Activated CD4-positive, alpha-beta memory T cell treated with anti-CD3 and anti-CD28 coated beads for 36 hours (primary cell): ENCODE data around the gene WDR5B. TPM values are rescaled to one million over a fixed set of nuclear protein-coding genes. Genes with fewer than 3 reads are reported as not detected.

Experiments
- CTCF ChIA-PET: fragments of 350-600 bp; sonication (Branson Sonifier 250); formaldehyde crosslinking; loops from one replicate; lab custom pipeline; 2021; ENCODE audit warnings: antibody characterized with exemption, inconsistent platforms; lab: Charles Lee
- POLR2A ChIA-PET: fragments of 350-600 bp; sonication (Branson Sonifier 250); formaldehyde crosslinking; loops from one replicate; lab custom pipeline; 2021; ENCODE audit warnings: antibody characterized with exemption; lab: Charles Lee
- DNase-seq: peaks from one replicate; pipeline ENCODE4 v3.0.0-alpha.2; 2020
- H3K27ac Mint-ChIP-seq: one replicate; pipeline ENCODE4 v1.8.0; 2021; ENCODE audit warnings: mixed read lengths
- H3K27me3 Mint-ChIP-seq: one replicate; pipeline ENCODE4 v1.8.0; 2021; ENCODE audit warnings: mixed read lengths
- H3K36me3 Mint-ChIP-seq: one replicate; pipeline ENCODE4 v1.8.0; 2021; ENCODE audit warnings: mixed read lengths
- H3K4me1 Mint-ChIP-seq: one replicate; pipeline ENCODE4 v1.8.0; 2021; ENCODE audit warnings: low read depth, mixed read lengths
- H3K4me3 Mint-ChIP-seq: one replicate; pipeline ENCODE4 v1.8.0; 2021; ENCODE audit warnings: mild to moderate bottlenecking, mixed read lengths
- H3K9me3 Mint-ChIP-seq: one replicate; pipeline ENCODE4 v1.8.0; 2021; ENCODE audit warnings: mixed read lengths
- intact Hi-C: fragments of 100-400 bp; cut with micrococcal nuclease; formaldehyde crosslinking; loops from one replicate; pipeline ENCODE4 v1.15.1; 2023
- total RNA-seq, 2 experiments: library from RNA; stranded (reverse); gene quantifications; one replicate each; pipeline ENCODE4 v1.2.3, GENCODE V29; 2021

The WDR5B gene
- total RNA-seq, 2 experiments from 2014 or later = 3.7 to 4.4 TPM

- intact Hi-C loops = no loop called here
- no peak overlapping the region for H3K4me3 Mint-ChIP-seq
- ChIA-PET POLR2A (no interaction called here), CTCF (interaction anchor here (1.1 to 4.2 kb wide), 6 partner anchors 8 to 637 kb away, joined by 3 to 46 read pairs (median 8); partner anchors contain the start of genes FAM162A and PARP14)
- peaks cover 3% of the 10 kb centered on the region for H3K36me3 Mint-ChIP-seq
- DNase-seq = no peak
- H3K27ac Mint-ChIP-seq = no peak overlapping the region
- no peaks in the 10 kb centered on the region for H3K9me3 Mint-ChIP-seq
- H3K27me3 Mint-ChIP-seq = no peaks in the 10 kb centered on the region
- peaks cover 39% of the 10 kb centered on the region for H3K4me1 Mint-ChIP-seq
These were observed 24.0 kb downstream of the WDR5B start for GRCh38 chr3:122391681-122392446.

DNA sequence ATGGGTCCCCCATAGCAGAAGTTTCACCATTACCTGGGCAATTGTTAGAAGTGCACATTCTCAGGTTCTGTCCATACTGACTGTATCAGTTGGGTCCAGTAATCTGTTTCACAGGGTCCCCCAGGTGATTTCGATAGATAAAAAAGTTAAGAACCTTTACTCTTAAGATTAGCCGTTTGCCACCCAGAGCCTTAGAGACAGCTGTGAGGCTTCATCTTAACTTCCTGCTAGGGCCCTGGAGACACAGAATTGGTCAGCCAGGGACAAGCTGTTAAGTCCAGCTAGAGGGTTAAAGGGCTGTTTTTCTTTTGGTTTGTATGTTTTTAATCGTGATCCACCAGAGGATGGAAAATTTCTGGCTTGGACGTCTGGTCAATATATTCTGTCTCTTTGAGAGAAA, 25.2 kb downstream of the WDR5B start:
- Mint-ChIP-seq H3K9me3 (no peaks in the 10 kb centered on the region), H3K36me3 (peaks cover 10% of the 10 kb centered on the region), H3K4me3 (no peak overlapping the region), H3K27me3 (no peaks in the 10 kb centered on the region), H3K27ac (no peak overlapping the region), H3K4me1 (peaks cover 38% of the 10 kb centered on the region)
- DNase-seq = no peak
- POLR2A ChIA-PET = no interaction called here
- intact Hi-C loops = no loop called here
- CTCF ChIA-PET = interaction anchor here (0.6 to 4.2 kb wide), 3 partner anchors 289 to 1069 kb away, joined by 3 to 46 read pairs (median 5); partner anchors contain the start of gene PARP14

GRCh38 chr3:122389892-122390291, 26.0 kb downstream of the WDR5B start:
- POLR2A ChIA-PET = no interaction called here

GRCh38 chr3:122389197-122389596, 26.7 kb downstream of the WDR5B start:
- no peak for DNase-seq
- no peak overlapping the region for H3K4me3 Mint-ChIP-seq
- CTCF ChIA-PET = interaction anchor here (1.5 kb wide), 1 partner anchor 290 kb away, joined by 5 read pairs; no protein-coding TSS in a partner anchor
- intact Hi-C loops = loop anchor here (10.0 kb wide), 1 partner anchor 636 kb away; the partner anchor contains the start of gene SEMA5B
- peaks cover 33% of the 10 kb centered on the region for H3K4me1 Mint-ChIP-seq
- H3K36me3 Mint-ChIP-seq = peaks cover 11% of the 10 kb centered on the region
- no peak overlapping the region for H3K27ac Mint-ChIP-seq
- no peaks in the 10 kb centered on the region for H3K9me3 Mint-ChIP-seq
- no peaks in the 10 kb centered on the region for H3K27me3 Mint-ChIP-seq
- POLR2A ChIA-PET = no interaction called here

More at GRCh38 chr3:122389892-122390291, 26.0 kb downstream of the WDR5B start:
- DNase-seq = no peak
- no peaks in the 10 kb centered on the region for H3K9me3 Mint-ChIP-seq
- H3K4me3 Mint-ChIP-seq = no peak overlapping the region
- peaks cover 35% of the 10 kb centered on the region for H3K4me1 Mint-ChIP-seq
- intact Hi-C loops = loop anchor here (10.0 kb wide), 1 partner anchor 635 kb away; the partner anchor contains the start of gene SEMA5B
- no peak overlapping the region for H3K27ac Mint-ChIP-seq
- no peaks in the 10 kb centered on the region for H3K27me3 Mint-ChIP-seq
- H3K36me3 Mint-ChIP-seq = peaks cover 11% of the 10 kb centered on the region
- CTCF ChIA-PET = interaction anchor here (1.5 kb wide), 1 partner anchor 290 kb away, joined by 5 read pairs; no protein-coding TSS in a partner anchor

- Mint-ChIP-seq H3K27me3 (no peaks in the 10 kb centered on the region), H3K4me1 (peaks cover 33% of the 10 kb centered on the region), H3K27ac (no peak overlapping the region), H3K4me3 (no peak overlapping the region), H3K9me3 (no peaks in the 10 kb centered on the region), H3K36me3 (peaks cover 12% of the 10 kb centered on the region)
- no peak for DNase-seq
- intact Hi-C loops = loop anchor here (10.0 kb wide), 1 partner anchor 637 kb away; the partner anchor contains the start of gene SEMA5B
- ChIA-PET POLR2A (no interaction called here), CTCF (no interaction called here)
These were observed 28.2 kb downstream of the WDR5B start for GRCh38 chr3:122387709-122388108.

DNA sequence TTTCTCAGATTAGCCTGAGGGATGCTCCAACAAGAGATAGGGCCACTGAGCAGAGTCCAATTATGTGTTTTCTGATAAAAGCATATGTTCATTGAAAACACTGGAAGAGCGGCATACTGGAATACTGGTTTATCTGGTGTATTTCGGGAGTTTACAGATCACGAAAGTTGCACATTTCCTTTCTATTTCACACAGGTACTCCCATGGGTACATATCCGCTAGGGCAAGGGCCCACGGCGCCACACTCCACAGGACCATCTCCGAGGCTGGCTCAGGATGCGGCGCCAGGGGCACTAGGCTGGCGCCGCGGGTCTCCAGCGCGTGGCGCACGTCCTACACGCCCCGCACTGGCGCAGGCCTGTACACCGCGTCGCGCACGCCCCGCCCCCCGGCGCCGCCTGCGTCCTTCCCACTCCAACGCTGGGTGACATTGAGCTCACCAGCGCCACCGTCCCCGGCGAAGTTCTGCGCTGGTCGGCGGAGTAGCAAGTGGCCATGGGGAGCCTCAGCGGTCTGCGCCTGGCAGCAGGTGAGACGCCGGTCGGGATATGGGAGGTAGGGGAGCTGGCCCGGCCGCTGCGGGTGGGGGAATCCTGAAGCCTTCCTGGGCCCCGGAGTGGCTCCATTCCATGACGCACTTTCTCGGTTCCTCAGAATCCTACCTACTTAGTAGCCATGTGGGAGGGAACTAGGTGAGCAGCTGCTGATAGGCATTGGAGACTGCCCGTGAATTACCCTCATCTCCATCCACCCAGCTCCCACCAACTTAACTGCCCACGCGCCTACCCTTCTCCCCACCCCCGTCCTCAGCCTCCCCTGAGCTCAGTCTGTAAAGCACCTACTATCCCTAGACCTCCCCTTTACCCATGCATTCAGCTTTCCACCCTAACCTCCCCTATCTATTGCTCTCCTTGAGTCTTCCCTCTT, 31.8 kb downstream of the WDR5B start, which contains the start of gene FAM162A:
Gene FAM162A (plus strand): TSS at position 412 of the 927 bp plus-strand sequence. CDS start 84 bp downstream, at position 496.
- Mint-ChIP-seq H3K4me3 (peak within 1 kb of the TSS; percentile 94), H3K9me3 (no peaks in the 10 kb centered on the region), H3K27ac (peak within 1 kb of the TSS; percentile 92), H3K27me3 (no peaks in the 10 kb centered on the region), H3K4me1 (peaks cover 60% of the 10 kb centered on the region), H3K36me3 (peaks cover 14% of the 10 kb centered on the region)
- ChIA-PET CTCF (interaction anchor here (0.6 to 3.2 kb wide), 22 partner anchors 9 to 837 kb away, joined by 3 to 28 read pairs (median 4); partner anchors contain the start of genes DTX3L, PARP14, PARP9 and WDR5B), POLR2A (interaction anchor here (0.5 to 2.7 kb wide), 14 partner anchors 9 to 724 kb away, joined by 3 to 27 read pairs (median 4); partner anchors contain the start of genes HSPBAP1, KPNA1 and WDR5B)
- DNase-seq = peak; percentile 95
- intact Hi-C loops = loop anchor here (1.0 to 10.0 kb wide), 11 partner anchors 19 to 838 kb away; partner anchors contain the start of genes HCLS1, HSPBAP1, KPNA1 and PARP14

DNA sequence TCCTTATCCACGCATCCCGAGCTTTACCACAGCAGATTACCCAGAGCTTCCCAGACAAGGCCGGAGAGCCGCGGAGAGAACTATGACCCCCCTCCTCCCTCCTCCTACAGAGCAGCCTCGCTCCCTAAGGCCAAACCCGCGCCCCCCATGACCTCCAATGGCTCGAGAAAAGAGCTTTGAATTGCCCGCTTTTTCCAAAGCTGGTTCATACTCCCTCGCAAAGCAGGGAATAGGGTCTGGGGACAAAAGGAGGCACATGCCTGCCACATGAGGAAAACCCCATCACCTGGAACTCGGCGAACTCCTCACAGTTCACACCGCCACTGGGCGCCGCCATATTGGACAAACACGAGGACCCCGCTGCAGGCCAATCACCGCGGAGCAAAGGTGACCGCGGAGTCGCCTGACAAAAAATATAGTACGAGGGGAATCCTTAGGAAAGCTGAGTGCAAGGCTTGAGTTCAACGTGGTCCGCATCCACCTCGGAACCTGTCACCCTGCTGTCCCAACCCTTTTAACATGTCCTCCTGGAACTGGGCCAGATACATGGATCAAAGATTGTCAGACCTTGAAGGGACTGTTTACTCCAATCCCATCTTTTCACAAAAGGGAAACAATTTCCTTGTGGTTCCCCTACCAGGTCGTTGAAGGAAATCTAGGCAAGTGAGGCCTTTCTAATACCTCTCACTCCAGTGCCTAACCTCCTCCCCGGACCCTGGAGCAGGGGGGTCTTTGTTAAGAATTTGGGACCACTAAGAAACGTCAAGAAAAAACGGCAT, 32.8 kb downstream of the WDR5B start, which contains the start of gene MIX23:
Gene MIX23 (minus strand): TSS at position 344 of the 779 bp plus-strand sequence. CDS start 7 bp downstream, at position 337.
- no peaks in the 10 kb centered on the region for H3K27me3 Mint-ChIP-seq
- intact Hi-C loops = loop anchor here (1.0 to 10.0 kb wide), 6 partner anchors 236 to 819 kb away; partner anchors contain the start of genes HCLS1, HSPBAP1, SEC22A and SEMA5B
- CTCF ChIA-PET = interaction anchor here (1.1 to 3.2 kb wide), 6 partner anchors 10 to 297 kb away, joined by 4 to 28 read pairs (median 9); partner anchors contain the start of genes PARP14 and WDR5B
- peak; percentile 93 for DNase-seq
- no peaks in the 10 kb centered on the region for H3K9me3 Mint-ChIP-seq
- H3K4me1 Mint-ChIP-seq = peaks cover 62% of the 10 kb centered on the region
- H3K4me3 Mint-ChIP-seq = peak within 1 kb of the TSS; percentile 94
- H3K27ac Mint-ChIP-seq = peak within 1 kb of the TSS; percentile 92
- POLR2A ChIA-PET = interaction anchor here (0.6 to 2.7 kb wide), 6 partner anchors 10 to 486 kb away, joined by 3 to 27 read pairs (median 4); partner anchors contain the start of genes KPNA1 and WDR5B
- H3K36me3 Mint-ChIP-seq = peaks cover 14% of the 10 kb centered on the region

DNA sequence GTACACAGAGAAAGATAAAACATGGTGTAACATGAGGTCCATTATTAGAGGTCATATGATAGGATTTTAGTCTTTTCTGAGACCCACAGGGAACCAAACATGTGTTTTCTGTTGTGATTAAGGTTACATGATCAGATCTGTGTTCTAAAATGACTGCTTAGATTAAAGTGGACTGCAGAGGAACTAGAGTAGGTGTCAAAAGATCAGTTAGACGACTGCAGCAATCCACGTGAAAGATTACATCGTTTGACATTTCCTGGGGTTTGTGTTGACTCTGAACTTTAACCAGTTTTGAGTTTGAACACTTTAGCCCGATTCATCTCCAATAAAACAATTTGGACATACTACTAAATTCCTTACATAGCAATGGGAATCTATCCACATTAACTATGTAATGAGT, 37.9 kb downstream of the WDR5B start:
- CTCF ChIA-PET = no interaction called here
- intact Hi-C loops = no loop called here
- POLR2A ChIA-PET = no interaction called here
- DNase-seq = no peak
- peaks cover 22% of the 10 kb centered on the region for H3K36me3 Mint-ChIP-seq
- H3K9me3 Mint-ChIP-seq = no peaks in the 10 kb centered on the region
- peaks cover 44% of the 10 kb centered on the region for H3K4me1 Mint-ChIP-seq
- no peak overlapping the region for H3K4me3 Mint-ChIP-seq
- H3K27ac Mint-ChIP-seq = peak overlapping the region; percentile 69
- no peaks in the 10 kb centered on the region for H3K27me3 Mint-ChIP-seq

- intact Hi-C loops = no loop called here
- POLR2A ChIA-PET = no interaction called here
- no peaks in the 10 kb centered on the region for H3K9me3 Mint-ChIP-seq
- DNase-seq = no peak
- H3K4me1 Mint-ChIP-seq = peaks cover 17% of the 10 kb centered on the region
- peaks cover 23% of the 10 kb centered on the region for H3K36me3 Mint-ChIP-seq
- H3K27me3 Mint-ChIP-seq = no peaks in the 10 kb centered on the region
- no peak overlapping the region for H3K27ac Mint-ChIP-seq
- CTCF ChIA-PET = no interaction called here
- H3K4me3 Mint-ChIP-seq = no peak overlapping the region
These were observed 41.8 kb downstream of the WDR5B start for GRCh38 chr3:122374034-122374433.

GRCh38 chr3:122366379-122366749, 49.5 kb downstream of the WDR5B start:
- Mint-ChIP-seq H3K4me3 (no peak overlapping the region), H3K27me3 (no peaks in the 10 kb centered on the region), H3K4me1 (peaks cover 26% of the 10 kb centered on the region), H3K9me3 (no peaks in the 10 kb centered on the region), H3K27ac (peak overlapping the region; percentile 4), H3K36me3 (peaks cover 25% of the 10 kb centered on the region)
- ChIA-PET POLR2A (interaction anchor here (1.0 to 1.8 kb wide), 2 partner anchors 16 to 18 kb away, joined by 4 to 6 read pairs; partner anchors contain the start of genes FAM162A and MIX23), CTCF (no interaction called here)
- no peak for DNase-seq
- intact Hi-C loops = loop anchor here (5.0 kb wide), 3 partner anchors 109 to 629 kb away; no protein-coding TSS in a partner anchor
